Muscle of arm (tissue), 12 donors: ENCODE results near the gene CD46. TPM values are rescaled to one million over a fixed set of nuclear protein-coding genes. Genes with fewer than 3 reads are reported as not detected.

Source experiments
- polyA plus RNA-seq, 12 donors: library from polyadenylated mRNA; unstranded; fragments of 120-200 nt; gene quantifications; one replicate each; pipeline ENCODE4 v1.2.1, GENCODE V29; 2013; ENCODE audit not compliant: insufficient read length in 12 of 12

Gene CD46
- polyA plus RNA-seq, 12 donors: 66.0 to 165 (median 102) TPM; not detected in 1

Other genes with a start within 250 kb of the CD46 start
- gene CR1L, start 106.9 kb upstream of the CD46 start, polyA plus RNA-seq: 1 to 10 TPM in 2 of 12 donors, under 1 TPM in 3, not detected in 7; 0.29 to 1.1 (median 0.53) TPM
- gene CD34, start 159.1 kb downstream of the CD46 start, polyA plus RNA-seq: 100 to 1,000 TPM in 11 of 12 donors, 10 to 100 TPM in 1; 50.0 to 272 (median 173) TPM